Subcutaneous abdominal adipose tissue (tissue), 5 donors: ENCODE data around the gene LCT.

Experiments used
- H3K27ac ChIP-seq: one replicate; pipeline ENCODE4 v1.7.0; 2013; ENCODE audit warnings: low read depth, mild to moderate bottlenecking, inconsistent platforms, low read length, moderate library complexity
- H3K27me3 ChIP-seq, 5 donors: one replicate each; pipeline ENCODE4 v1.7.0; 2013; ENCODE audit warnings: low read length in 5 of 5, inconsistent platforms in 1 of 5; ENCODE audit not compliant: control insufficient read depth in 5 of 5, insufficient read depth in 4 of 5
- H3K36me3 ChIP-seq, 5 donors: one replicate each; pipeline ENCODE4 v1.7.0; 2013; ENCODE audit warnings: low read length in 5 of 5; ENCODE audit not compliant: control insufficient read depth in 5 of 5, insufficient read depth in 5 of 5
- H3K4me1 ChIP-seq, 5 donors: one replicate each; pipeline ENCODE4 v1.7.0; 2013; ENCODE audit warnings: low read length in 5 of 5, mild to moderate bottlenecking in 3 of 5, moderate library complexity in 1 of 5; ENCODE audit not compliant: control insufficient read depth in 5 of 5, insufficient read depth in 5 of 5
- H3K4me3 ChIP-seq, 5 donors: one replicate each; pipeline ENCODE4 v1.7.0; 2013; ENCODE audit warnings: low read length in 5 of 5, low read depth in 1 of 5
- H3K9ac ChIP-seq, 5 donors: one replicate each; pipeline ENCODE4 v1.7.0; 2013; ENCODE audit warnings: low read length in 5 of 5, mild to moderate bottlenecking in 4 of 5, moderate library complexity in 3 of 5
- H3K9me3 ChIP-seq, 5 donors: one replicate each; pipeline ENCODE4 v1.7.0; 2013; ENCODE audit warnings: low read length in 5 of 5; ENCODE audit not compliant: control insufficient read depth in 5 of 5
- donor health status: healthy.
- donor health status: healthy.
- donor health status: healthy.
- donor health status: healthy.
- donor health status: healthy.

Gene LCT

GRCh38 chr2:135790423-135790822, 46.6 kb downstream of the LCT start:
- H3K9me3 ChIP-seq: no peaks in the 10 kb centered on the region
- no peak overlapping the region for H3K9ac ChIP-seq
- H3K36me3 ChIP-seq: peaks cover under 1 to 13% (median 5%) of the 10 kb centered on the region in 5 donors
- H3K4me3 ChIP-seq: no peak overlapping the region
- no peaks in the 10 kb centered on the region for H3K27me3 ChIP-seq
- peaks cover 0 to 6% (median 0%) of the 10 kb centered on the region in 5 donors for H3K4me1 ChIP-seq
- no peak overlapping the region for H3K27ac ChIP-seq

- Histone ChIP-seq H3K9ac (no peak overlapping the region), H3K4me1 (no peaks in the 10 kb centered on the region), H3K36me3 (peaks cover 34 to 47% (median 35%) of the 10 kb centered on the region in 5 donors)
These were observed 50.2 kb downstream of the LCT start for GRCh38 chr2:135786823-135787222.

GRCh38 chr2:135785032-135785431, 52.0 kb downstream of the LCT start:
- H3K36me3 ChIP-seq: peaks cover 47 to 65% (median 53%) of the 10 kb centered on the region in 5 donors
- H3K27ac ChIP-seq: no peak overlapping the region
- H3K9me3 ChIP-seq: no peaks in the 10 kb centered on the region
- no peak overlapping the region for H3K9ac ChIP-seq
- H3K4me1 ChIP-seq: no peaks in the 10 kb centered on the region
- H3K4me3 ChIP-seq: no peak overlapping the region
- H3K27me3 ChIP-seq: no peaks in the 10 kb centered on the region

More at GRCh38 chr2:135786823-135787222, 50.2 kb downstream of the LCT start:
- H3K4me3 ChIP-seq: no peak overlapping the region
- no peaks in the 10 kb centered on the region for H3K27me3 ChIP-seq
- H3K9me3 ChIP-seq: no peaks in the 10 kb centered on the region
- H3K27ac ChIP-seq: no peak overlapping the region

- no peaks in the 10 kb centered on the region for H3K9me3 ChIP-seq
- H3K4me3 ChIP-seq: no peak overlapping the region
- H3K27ac ChIP-seq: no peak overlapping the region
- no peak overlapping the region for H3K9ac ChIP-seq
- H3K36me3 ChIP-seq: peaks cover 60 to 77% (median 65%) of the 10 kb centered on the region in 5 donors
- H3K27me3 ChIP-seq: no peaks in the 10 kb centered on the region
- no peaks in the 10 kb centered on the region for H3K4me1 ChIP-seq
These were observed 53.5 kb downstream of the LCT start for GRCh38 chr2:135783439-135783838.

DNA sequence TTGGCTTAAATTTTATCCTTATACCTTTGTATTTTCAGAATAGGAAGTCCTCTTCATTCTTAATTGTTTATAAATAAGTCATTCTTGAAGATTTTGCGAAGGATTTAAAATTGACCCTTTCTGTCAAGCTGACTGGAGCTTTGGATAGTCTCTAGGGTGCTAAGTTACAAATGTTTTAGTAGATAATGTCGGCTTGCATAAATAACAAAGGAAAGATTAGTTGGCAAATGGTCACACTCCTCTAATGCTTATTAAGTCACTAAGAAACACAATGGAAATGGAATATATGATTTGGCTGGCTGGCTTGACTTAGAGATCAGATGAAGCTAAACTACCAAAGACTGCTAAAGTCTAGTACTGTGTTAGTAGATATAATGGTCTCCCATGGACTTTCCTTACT, 54.8 kb downstream of the LCT start:
- Histone ChIP-seq H3K4me1 (no peaks in the 10 kb centered on the region), H3K9me3 (no peaks in the 10 kb centered on the region), H3K9ac (no peak overlapping the region), H3K27me3 (no peaks in the 10 kb centered on the region), H3K4me3 (no peak overlapping the region), H3K27ac (no peak overlapping the region), H3K36me3 (peaks cover 65 to 81% (median 70%) of the 10 kb centered on the region in 5 donors)

DNA sequence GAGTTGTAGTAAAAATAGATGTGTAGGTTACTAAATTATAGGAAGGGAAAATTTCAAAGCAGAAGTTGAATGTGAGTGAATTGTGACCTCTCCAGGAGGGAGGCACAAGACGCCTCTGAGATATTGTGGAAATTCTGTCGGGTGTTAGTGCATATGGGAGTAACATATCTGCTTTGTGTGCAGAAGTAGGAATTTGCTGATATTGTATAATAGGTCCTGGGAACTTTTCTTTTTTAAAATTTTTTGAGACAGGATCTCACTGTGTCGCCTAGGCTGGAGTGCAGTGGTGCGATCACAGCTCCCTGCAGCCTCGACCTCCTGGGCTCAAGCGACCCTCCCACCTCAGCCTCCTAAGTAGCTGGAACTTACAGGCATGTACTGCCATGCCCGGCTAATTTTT, 60.6 kb downstream of the LCT start:
- H3K4me1 ChIP-seq: peaks cover 0 to 12% (median 7%) of the 10 kb centered on the region in 5 donors
- H3K9me3 ChIP-seq: no peaks in the 10 kb centered on the region
- H3K27me3 ChIP-seq: no peaks in the 10 kb centered on the region
- H3K27ac ChIP-seq: no peak overlapping the region
- peaks cover 57 to 91% (median 81%) of the 10 kb centered on the region in 5 donors for H3K36me3 ChIP-seq
- no peak overlapping the region for H3K9ac ChIP-seq
- no peak overlapping the region for H3K4me3 ChIP-seq

- Histone ChIP-seq H3K27me3 (no peaks in the 10 kb centered on the region), H3K36me3 (peaks cover 57 to 91% (median 80%) of the 10 kb centered on the region in 5 donors)
These were observed 61.6 kb downstream of the LCT start for GRCh38 chr2:135775420-135775819.

DNA sequence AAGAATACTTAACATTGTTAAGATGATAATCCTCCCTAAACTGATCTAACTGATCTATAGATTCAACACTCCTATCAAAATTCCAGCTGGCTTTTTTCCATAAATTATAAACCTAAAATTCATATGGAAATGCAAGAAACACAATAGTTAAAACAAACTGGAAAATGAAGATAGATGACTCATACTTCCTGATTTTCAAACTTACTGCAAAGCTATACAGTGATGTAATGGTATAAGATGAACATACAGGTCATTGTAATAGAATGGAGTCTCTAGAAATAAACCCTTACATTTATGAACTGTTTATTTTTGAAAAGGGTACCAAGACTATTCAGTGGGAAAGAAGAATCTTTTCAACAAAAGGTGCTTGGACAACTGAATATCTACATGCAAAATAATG, 63.1 kb downstream of the LCT start:
- no peak overlapping the region for H3K27ac ChIP-seq
- H3K36me3 ChIP-seq: peaks cover 52 to 92% (median 76%) of the 10 kb centered on the region in 5 donors
- H3K9me3 ChIP-seq: no peaks in the 10 kb centered on the region
- H3K4me1 ChIP-seq: peaks cover 0 to 12% (median 7%) of the 10 kb centered on the region in 5 donors
- no peak overlapping the region for H3K9ac ChIP-seq
- H3K27me3 ChIP-seq: no peaks in the 10 kb centered on the region
- H3K4me3 ChIP-seq: no peak overlapping the region

More at GRCh38 chr2:135775420-135775819, 61.6 kb downstream of the LCT start:
- no peaks in the 10 kb centered on the region for H3K9me3 ChIP-seq
- H3K27ac ChIP-seq: no peak overlapping the region
- H3K4me3 ChIP-seq: no peak overlapping the region
- H3K4me1 ChIP-seq: peaks cover 0 to 12% (median 7%) of the 10 kb centered on the region in 5 donors
- H3K9ac ChIP-seq: no peak overlapping the region

DNA sequence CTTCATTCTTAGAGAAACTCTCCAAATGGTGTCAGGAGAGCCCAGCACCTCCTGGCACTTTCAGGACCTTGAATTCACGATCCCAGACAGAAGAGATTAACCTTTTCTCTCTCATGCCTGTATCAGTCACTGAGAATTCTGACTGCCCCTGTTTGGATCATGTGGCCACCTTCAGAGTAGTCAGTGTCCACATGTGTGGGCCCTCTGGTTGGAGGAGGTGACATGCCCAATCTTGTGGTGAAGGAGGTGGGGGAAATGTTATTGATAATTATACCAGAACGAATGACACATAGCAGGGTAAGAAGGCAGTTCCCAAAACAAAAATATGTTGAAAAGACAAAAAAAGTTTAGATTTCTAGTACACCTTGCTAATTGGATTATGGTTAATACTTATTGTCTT, 63.7 kb downstream of the LCT start:
- H3K4me3 ChIP-seq: no peak overlapping the region
- H3K27me3 ChIP-seq: no peaks in the 10 kb centered on the region
- H3K27ac ChIP-seq: no peak overlapping the region
- H3K4me1 ChIP-seq: peaks cover 0 to 12% (median 7%) of the 10 kb centered on the region in 5 donors
- H3K36me3 ChIP-seq: peaks cover 46 to 92% (median 74%) of the 10 kb centered on the region in 5 donors
- no peak overlapping the region for H3K9ac ChIP-seq
- H3K9me3 ChIP-seq: no peaks in the 10 kb centered on the region

GRCh38 chr2:135768863-135769262, 68.1 kb downstream of the LCT start:
- H3K4me3 ChIP-seq: no peak overlapping the region
- H3K27ac ChIP-seq: no peak overlapping the region
- no peak overlapping the region for H3K9ac ChIP-seq
- no peaks in the 10 kb centered on the region for H3K9me3 ChIP-seq
- no peaks in the 10 kb centered on the region for H3K4me1 ChIP-seq
- peaks cover 39 to 88% (median 72%) of the 10 kb centered on the region in 5 donors for H3K36me3 ChIP-seq
- H3K27me3 ChIP-seq: no peaks in the 10 kb centered on the region
